ENCODE measurements around the gene SLC35G3.
"Not testable (repeated sequence)": the region's sequence is repeated elsewhere in the genome, so short reads cannot be mapped to it uniquely, and the experiment has no call there.

The SLC35G3 gene

DNA sequence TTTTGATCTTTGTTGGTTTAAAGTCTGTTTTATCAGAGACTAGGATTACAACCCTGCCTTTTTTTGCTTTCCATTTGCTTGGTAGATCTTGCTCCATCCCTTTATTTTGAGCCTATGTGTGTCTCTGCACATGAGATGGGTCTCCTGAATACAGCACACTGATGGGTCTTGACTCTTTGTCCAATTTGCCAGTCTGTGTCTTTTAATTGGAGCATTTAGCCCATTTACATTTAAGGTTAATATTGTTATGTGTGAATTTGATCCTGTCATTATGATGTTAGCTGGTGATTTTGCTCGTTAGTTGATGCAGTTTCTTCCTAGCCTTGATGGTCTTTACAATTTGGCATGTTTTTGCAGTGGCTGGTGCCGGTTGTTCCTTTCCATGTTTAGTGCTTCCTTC, 8.4 kb upstream of the SLC35G3 start:
- DNase-seq = not testable (repeated sequence)

DNA sequence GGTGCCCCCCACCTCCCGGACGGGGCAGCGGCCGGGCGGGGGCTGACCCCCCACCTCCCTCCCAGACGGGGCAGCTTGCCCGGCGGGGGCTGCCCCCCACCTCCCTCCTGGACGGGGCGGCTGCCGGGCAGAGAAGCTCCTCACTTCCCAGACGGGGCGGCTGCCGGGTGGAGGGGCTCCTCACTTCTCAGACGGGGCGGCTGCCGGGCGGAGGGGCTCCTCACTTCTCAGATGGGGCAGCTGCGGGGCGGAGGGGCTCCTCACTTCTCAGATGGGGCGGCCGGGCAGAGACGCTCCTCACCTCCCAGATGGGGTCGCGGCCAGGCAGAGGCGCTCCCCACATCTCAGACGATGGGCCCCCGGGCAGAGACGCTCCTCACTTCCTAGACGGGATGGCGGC, 869 bp upstream of the SLC35G3 start:
- DNase-seq = not testable (repeated sequence)

DNA sequence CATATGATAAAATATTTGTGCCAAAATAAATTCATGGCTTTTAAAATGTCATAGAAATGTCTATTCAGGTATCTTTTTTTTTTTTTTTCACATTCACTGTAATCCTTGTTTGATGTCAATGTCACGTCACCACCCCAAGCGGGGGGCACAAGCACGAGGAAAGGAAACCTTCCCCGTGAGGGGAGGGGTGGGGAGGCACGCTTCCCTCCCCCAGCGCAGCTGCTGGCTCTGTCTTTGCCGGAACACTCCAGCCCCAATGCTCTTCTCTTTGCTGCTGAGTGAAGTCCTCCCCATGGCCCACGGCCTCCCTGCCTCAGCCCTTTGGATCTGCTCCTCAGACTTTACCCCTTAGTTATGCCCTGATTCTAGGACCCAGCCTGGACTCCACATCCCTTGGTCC, 1.5 kb downstream of the SLC35G3 start:
- DNase-seq = no peak

DNA sequence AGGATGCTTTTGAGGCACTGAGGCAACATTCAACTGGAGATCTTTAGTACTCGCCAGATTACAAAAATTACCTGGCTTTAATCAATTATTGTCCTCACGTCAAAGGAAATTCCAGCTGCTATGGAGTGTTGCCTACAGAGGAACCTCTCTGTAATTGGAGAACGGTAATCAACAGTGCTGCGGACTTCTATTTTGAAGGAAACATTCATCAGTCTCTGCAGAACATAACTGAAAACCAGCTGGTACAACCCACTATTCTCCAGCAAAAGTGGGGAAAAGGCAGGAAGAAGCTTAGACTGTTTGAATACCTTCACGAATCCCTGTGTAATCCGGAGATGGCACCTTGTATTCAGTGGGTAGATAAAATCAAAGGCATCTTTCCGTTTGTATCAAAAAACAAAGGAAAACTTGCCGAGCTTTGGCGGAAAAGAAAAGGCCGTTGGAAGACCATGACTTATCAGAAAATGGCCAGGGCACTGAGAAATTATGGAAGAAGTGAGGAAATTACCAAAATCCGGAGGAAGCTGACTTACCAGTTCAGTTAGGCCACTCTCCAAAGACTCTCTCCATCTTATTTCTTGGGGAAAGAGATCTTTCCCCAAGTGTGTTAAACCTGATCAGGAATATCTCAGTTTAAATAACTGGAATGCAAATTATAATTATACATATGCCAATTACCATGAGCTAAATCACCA, 3.0 kb downstream of the SLC35G3 start:
- DNase-seq = no peak

DNA sequence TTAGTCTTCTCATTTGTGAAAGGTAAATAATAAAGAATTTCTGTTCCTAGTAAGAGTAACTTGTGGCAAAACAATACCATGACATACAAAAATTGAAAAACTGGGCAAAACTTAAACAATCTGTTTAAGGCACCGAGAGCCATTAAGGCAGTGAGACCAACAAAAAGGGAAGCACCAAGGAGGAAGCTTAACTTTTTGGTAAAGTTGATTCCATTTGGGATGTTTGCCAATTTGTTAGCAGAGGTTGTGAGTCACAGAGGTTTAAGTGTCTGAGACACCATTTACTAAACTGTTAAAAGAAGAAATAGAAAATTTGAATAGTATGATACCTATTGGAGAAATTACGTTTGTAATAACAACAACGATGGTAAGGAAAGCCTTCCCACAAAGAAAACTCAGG, 4.9 kb downstream of the SLC35G3 start:
- DNase-seq = no peak

DNA sequence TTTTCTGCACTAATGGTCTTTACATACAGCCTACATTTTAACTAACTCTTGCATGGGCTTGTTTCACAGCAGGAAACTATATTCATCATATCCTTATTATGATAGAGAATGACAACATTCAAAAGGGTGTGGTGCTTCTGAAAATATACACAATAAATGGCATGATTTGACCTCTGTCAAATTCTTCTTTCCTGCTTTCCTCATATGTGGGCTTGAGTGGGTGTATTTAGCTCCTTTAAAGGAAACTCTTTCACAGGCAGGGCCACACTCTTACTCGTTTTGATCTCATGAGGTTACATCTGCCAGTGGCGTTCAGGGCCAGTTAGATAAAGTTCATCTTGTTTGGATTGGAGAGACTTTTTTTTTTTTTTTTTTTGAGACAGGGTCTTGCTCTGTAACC, 6.1 kb downstream of the SLC35G3 start:
- DNase-seq = no peak

DNA sequence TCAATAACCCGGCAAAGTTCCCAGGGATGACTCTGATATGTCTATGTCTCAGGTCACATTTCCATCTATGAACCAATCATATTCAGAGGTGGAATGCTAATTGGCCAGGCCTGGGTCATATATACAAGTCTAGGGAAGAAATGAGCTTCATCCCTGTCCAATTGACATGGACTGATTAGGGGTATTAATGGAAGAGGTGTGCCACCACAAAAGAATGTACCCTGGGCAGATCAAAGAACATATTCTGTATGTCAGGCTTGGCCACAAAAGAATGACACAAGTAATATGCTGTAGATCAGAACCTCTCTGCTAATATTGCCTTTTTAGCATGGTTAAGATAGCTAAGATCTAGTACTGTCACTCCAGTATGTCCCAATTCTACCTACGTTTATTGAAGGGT, 6.7 kb downstream of the SLC35G3 start:
- DNase-seq = no peak

DNA sequence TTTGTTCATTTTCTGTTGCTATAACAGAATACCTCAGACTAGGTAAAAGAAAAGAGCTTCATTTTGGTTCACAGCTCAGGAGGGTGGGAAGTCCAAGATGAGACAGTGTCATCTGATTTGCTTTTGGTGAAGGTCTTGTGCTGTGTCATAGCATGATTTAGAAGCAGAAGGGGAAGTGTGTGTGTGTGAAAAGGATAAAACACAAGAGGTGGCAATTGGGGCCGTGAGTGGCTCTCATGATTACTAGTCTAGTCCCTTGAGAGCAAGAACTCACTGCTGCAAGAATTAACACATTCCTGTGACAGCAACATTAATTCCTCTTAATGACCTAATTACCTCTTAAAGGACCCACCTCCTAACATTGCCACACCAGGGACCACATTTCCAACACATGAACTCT, 8.3 kb downstream of the SLC35G3 start:
- no peak for DNase-seq

DNA sequence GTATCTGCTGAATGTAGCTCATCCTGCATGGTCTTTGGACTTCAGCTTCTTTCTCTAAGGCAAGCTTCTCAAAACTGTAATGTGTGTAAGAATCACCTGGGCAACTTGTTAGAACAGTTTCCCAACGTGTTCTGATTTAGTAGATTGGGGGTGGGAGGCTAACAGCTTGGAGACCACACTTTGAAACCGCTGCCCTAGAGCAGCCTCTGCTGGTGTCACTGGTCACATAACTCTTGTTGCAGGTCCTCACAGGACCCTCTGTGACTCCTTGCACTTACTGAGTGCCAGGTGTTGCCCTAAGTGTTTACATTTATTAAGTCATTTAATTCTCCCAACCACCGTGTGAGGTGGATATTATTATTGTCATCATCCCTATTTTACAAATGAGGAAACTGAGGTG, 9.9 kb downstream of the SLC35G3 start:
- DNase-seq = no peak

DNA sequence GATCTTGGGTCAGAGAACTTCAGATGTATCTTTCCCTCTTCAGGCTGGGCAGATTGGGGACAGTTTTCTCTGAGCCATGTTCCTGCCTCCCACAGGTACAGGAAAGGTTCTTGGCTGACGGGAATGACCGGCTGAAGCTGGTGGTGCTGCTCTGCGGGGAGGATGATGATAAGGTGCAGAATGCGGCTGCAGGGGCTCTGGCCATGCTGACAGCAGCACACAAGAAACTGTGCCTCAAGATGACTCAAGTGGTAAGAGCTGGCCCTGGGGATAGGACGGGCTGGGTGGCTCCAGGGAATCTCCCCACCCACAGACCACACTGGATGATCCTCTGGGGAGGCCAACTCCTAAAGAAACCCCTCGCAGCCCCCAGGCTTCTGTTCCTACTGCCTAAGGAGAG, 10.9 kb downstream of the SLC35G3 start:
- DNase-seq = no peak

DNA sequence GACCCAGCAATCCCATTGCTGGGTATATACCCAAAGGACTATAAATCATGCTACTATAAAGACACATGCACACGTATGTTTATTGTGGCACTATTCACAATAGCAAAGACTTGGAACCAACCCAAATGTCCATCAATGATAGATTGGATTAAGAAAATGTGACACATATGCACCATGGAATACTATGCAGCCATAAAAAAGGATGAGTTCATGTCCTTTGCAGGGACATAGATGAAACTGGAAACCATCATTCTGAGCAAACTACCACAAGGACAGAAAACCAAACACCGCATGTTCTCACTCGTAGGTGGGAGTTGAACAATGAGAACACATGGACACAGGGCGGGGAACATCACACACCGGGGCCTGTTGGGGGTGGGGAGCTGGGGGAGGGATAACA, 14.8 kb downstream of the SLC35G3 start:
- not testable (repeated sequence) for DNase-seq

DNA sequence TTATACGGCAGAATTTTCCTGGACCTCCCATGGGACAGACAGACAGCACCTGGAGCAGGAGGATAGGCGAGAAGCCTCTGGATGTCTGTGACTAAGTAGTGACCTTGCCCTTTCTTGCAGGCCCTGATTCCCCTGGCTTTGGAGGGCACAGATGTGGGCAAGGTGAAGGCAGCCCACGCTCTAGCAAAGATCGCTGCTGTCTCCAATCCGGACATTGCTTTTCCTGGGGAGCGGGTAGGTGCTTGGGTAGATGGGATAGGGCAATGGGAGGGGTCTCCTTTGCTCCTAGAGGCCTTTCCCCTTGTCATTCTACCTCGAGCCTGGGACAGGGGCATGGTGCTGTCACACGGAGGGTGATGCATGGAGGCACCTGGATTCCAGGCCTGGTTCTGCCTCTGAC, 17.3 kb downstream of the SLC35G3 start:
- no peak for DNase-seq

DNA sequence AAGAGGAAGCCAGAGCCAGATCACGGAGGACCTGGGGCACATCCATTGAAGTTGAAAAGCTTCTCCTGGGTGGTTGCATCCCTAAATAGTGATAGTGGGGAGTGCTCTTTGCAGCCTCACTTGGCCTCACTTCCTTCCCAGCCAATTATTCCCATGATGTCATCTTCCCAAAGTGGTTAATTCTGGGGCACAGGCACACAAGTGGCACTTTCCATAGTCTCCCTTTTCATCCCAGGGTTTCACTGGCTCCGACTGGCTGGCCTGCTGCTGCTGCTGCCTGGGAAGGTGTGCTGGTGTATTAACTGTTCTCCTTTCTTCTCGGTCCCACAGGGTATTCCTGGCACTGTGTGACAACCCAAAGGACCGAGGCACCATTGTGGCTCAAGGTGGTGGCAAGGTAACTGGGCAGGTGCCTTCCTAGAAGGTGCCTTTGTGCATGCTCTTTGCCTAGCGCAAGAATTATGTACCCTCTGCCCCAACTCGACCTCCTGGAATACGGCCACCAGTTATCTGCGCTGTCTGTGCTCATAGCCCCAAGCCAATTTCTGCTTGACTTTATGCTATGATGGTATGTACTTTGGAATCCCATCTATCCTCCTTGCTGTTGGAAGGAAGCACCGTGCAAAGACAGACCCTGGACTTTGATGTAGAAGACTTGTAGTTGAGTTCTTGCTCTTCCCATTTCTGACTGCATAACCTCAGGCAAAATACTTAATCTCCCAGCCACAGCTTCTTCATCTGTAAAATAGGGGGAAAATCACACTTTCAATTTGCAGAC, 18.4 kb downstream of the SLC35G3 start:
- DNase-seq = no peak

DNA sequence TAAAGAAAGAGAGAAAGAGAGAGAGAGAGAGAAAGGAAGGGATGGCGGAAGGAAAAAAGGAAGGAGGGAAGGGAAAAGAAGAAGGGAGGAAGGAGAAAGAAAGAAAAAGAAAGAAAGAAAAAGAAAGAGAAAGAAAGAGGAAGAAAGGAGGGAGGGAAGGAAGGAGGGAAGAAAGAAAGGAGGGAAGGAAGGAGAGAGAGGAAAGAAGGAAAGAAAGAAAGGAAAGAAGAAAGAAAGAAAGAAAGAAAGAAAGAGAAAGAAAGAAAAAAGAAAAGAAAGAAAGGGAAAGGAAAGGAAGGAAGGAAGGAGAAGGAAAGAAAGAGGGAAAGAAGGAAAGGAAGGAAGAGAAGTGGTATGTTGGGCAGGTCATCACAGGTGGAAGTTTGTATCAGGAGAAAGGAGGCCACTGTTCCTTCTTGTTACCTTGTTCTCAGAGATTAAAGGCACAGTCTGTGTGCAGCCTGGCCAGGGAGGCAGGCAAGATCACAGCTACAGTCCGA, 19.3 kb downstream of the SLC35G3 start:
- DNase-seq = no peak

DNA sequence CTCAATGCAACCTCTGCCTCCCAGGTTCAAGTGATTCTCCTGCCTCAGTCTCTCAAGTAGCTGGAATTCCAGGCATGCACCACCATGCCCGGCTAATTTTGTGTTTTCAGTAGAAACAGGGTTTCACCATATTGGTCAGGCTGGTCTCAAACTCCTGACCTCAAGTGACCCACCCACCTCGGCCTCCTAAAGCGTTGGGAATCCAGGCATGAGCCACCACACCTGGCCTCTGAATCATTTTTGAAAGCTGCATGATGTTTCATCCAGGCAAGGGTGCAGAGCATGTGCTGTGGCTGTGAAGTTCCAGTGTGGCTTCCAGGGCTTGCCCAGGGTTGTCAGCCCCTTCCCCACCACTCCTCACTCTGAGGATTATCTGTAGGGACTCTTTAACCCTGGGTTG, 21.9 kb downstream of the SLC35G3 start:
- DNase-seq = not testable (repeated sequence)

DNA sequence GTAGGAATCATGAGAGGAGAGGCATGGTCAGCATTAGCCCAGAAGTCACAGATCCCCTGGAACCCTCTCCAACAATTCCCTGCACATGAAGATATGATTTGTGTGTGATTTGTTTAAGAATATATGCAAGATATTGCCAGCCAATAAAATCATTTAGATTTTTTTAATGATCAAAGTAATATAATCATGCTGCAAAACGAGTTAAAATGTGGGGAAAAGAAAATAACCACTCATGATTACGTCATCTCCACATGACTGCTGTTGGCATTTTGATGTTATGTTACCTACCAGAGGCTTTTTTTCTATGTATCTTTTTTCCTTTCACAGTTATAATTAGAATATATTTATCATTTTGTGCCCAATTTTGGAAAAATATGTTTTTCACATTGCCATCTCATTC, 22.4 kb downstream of the SLC35G3 start:
- no peak for DNase-seq

DNA sequence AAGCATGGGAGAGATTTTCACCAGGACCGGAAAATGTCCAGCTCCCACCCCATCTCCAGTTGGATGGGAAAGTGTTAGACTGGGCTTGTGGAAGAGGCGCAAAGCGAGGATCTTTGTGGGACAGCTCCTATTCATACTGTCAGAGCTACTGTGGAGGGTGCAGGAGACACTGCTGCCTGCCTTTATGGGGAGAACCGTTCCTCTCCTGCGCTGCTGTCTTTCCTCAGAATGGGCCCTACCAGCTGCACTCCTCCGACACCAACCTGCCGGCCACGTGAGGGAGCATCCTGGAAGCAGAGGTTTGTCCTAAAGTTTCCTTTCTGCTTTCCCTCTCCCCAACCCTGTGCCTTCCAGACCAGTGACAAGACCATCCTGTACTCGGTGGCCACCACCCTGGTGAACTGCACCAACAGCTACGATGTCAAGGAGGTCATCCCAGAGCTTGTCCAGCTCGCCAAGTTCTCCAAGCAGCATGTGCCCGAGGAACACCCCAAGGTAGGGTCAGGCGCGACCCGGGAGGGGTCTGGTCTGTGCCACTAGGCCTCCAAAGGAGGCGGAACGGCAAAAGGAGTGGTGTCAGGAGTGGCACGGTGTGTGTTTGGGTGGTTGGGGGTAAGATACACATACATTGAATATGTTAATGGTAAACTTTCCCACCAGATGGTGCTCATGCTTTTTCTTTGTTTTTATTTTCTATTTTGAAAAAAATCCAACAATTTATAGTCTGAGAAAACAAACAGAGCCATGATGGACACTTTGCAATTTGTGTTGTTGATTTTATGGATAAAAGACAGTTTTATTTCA, 23.0 kb downstream of the SLC35G3 start:
- DNase-seq = no peak

DNA sequence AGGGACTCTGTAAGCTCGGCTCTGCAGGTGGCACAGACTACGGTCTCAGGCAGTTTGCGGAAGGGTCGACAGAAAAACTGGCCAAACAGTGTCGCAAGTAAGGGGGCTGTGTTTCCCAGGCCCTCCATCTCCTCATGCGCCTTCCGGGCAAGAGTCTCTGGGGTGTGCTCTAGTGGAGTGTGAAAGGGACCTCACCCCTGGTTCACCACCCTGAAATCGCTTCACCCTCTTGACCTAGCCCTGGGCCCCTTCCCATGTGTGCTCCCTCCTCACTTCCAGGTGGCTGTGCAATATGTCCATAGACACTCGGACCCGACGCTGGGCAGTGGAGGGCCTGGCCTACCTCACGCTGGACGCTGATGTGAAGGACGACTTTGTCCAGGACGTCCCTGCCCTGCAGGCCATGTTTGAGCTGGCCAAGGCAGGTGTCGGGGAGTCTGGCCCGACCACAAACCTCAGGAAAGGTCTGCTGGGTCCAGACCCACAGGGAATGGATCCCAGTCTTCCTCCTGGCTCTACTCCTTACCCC, 24.3 kb downstream of the SLC35G3 start:
- no peak for DNase-seq

DNA sequence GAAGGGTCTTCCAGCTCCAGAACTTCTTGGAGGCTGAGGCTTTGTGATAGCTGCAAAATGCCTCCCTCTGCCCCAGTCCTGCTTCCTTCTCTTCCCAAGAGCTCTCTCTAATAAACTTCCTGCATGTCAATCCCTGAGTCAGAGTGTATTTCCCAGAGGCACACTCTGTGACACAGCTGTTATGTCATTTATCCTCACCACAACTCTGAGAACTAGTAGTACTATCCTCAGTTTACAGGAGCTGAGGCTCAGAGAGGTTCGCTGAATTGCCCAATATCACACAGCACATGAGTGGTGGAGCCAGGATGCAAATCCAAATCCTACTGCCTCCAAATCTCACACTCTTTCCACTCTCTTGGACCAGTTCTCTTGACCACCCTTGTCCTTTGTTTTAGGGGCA, 26.5 kb downstream of the SLC35G3 start:
- no peak for DNase-seq

DNA sequence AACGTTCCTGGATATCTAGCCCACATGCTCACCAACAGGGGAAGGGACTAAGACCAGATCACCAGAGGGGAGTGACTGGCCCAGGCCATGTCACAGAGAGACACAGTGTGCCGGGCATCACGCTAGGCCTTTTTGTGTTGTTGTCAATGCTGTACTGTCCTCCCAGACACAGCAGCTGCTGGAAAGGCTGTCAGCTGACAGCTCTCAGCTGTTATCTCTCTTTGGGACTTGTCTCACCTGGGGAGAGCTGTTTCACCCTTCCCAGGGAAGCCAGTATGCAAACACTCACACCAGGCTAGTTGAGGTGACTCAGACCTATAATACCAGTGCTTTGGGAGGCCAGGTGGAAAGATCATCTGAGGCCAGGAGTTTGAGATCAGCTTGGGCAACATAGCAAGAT, 27.1 kb downstream of the SLC35G3 start:
- DNase-seq = no peak

DNA sequence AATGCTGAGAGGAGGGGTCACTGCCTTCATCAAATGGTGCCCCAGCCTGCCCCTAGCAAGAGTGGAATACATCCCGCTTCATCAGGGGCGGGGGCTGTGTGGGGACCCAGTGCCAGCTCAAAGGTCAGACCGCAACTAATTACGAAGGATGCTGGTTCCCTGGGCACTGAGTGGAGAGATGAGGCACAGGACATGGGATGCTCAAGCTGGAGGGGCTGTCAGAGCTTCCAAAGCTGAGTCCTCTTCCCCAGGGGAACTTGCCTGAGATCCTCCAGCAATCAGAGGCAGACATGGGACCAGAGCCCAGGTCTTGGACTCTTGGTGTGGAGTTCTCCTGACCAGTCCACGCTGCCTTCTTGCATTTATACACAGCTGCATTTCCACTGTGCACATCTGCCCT, 27.7 kb downstream of the SLC35G3 start:
- no peak for DNase-seq

DNA sequence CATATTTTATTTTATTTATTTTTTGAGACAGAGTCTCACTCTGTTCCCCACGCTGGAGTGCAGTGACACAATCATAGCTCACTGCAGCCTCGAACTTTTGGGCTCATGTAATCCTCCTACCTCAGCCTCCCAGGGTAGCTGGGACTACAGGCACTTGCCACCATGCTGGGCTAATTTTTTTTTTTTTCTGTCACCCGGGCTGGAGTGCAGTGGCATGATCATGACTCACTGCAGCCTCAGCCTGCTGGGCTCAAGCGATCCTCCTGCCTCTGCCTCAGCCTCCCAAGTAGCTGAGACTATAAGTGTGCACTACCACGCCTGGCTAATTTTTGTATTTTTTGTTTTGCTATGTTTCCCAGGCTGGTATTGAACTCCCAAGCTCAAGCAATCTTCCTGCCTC, 29.5 kb downstream of the SLC35G3 start:
- no peak for DNase-seq

DNA sequence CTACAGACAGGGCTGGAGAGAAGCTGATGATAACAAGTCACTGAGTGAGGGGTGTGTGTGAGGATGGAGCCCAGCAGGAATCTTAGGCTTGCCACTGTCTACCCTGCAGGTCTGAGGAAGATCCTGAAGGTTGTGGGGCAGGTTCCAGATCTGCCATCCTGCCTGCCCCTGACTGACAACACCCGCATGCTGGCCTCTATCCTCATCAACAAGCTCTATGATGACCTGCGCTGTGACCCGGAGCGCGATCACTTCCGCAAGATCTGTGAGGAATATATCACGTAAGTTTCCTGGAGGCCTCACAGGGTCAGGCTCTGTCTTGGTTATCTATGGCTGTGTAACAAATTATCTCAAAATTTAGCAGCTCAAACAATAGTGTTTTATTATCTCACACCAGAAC, 30.3 kb downstream of the SLC35G3 start:
- no peak for DNase-seq

DNA sequence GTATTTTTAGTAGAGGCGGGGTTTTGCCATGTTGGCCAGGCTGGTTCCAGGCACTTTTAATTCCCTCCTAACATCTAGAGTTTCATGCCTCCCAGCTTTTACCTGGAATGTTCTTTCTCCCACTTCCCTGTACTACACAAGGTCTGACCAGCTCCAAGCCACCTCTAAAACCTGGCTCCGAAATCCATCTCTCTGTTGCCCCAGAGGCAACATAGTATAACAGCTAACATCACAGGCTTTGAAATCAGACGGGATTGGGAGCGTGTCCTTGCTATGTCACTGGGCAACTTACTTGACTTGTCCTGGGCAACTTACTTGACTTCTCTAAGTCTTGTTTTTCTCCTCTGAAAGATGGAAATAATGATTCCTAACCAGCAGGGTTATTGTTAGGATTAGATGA, 31.4 kb downstream of the SLC35G3 start:
- DNase-seq = no peak
